Kidney (tissue), 14 donors: Measurements from ENCODE around the gene CXCL1. TPM values are rescaled to one million over a fixed set of nuclear protein-coding genes. Genes with fewer than 3 reads are reported as not detected.

Experiments used
- DNase-seq, 5 donors: peaks; one replicate each; pipeline ENCODE4 v3.0.0-alpha.2; 2013 to 2020
- FAIRE-seq: peaks from 2 replicates; lab custom pipeline; 2012; peaks lifted over from hg19 to GRCh38; lab: Jason Lieb, UNC
- H3K27ac ChIP-seq, 2 donors: one replicate each; pipeline ENCODE4 v1.7.0; 2013; ENCODE audit warnings: low read depth in 2 of 2, low read length in 2 of 2, inconsistent platforms in 1 of 2
- H3K27me3 ChIP-seq: one replicate; pipeline ENCODE4 v1.7.1; 2013; ENCODE audit warnings: low read length, inconsistent platforms; ENCODE audit not compliant: control insufficient read depth, insufficient read depth
- H3K36me3 ChIP-seq, 3 donors: one replicate each; pipeline versions ENCODE4 v1.7.0 to v1.7.1; 2013; ENCODE audit warnings: low read length in 3 of 3, control low read depth in 1 of 3, inconsistent platforms in 1 of 3; ENCODE audit not compliant: insufficient read depth in 3 of 3, control insufficient read depth in 2 of 3
- H3K4me1 ChIP-seq, 3 donors: one replicate each; pipeline versions ENCODE4 v1.7.0 to v1.7.1; 2013; ENCODE audit warnings: low read length in 3 of 3, inconsistent platforms in 1 of 3, low read depth in 1 of 3; ENCODE audit not compliant: control insufficient read depth in 2 of 3, insufficient read depth in 2 of 3
- H3K4me3 ChIP-seq, 3 donors: one replicate each; pipeline versions ENCODE4 v1.7.0 to v1.8.1; 2013; ENCODE audit warnings: low read length in 3 of 3, control low read depth in 1 of 3, inconsistent platforms in 1 of 3
- H3K9ac ChIP-seq, 3 donors: one replicate each; pipeline versions ENCODE4 v1.7.0 to v1.7.1; 2013; ENCODE audit warnings: low read length in 3 of 3, control low read depth in 1 of 3, inconsistent platforms in 1 of 3
- H3K9me3 ChIP-seq, 3 donors: one replicate each; pipeline versions ENCODE4 v1.7.0 to v1.7.1; 2013; ENCODE audit warnings: low read length in 3 of 3, control low read depth in 1 of 3, inconsistent platforms in 1 of 3; ENCODE audit not compliant: control insufficient read depth in 2 of 3, insufficient read depth in 1 of 3
- CTCF ChIP-seq: IDR thresholded peaks from 3 replicates; pipeline ENCODE4 v1.5.1; 2012; ENCODE audit warnings: mild to moderate bottlenecking, moderate library complexity, borderline replicate concordance; ENCODE audit not compliant: insufficient read depth; ENCODE audit errors: extremely low read depth
- intact Hi-C: fragments of 100-400 bp; cut with DNase I; formaldehyde crosslinking; loops from one replicate; pipeline ENCODE4 v1.11.1; 2022
- polyA plus RNA-seq: library from polyadenylated mRNA; stranded (reverse); fragments of 350-450 nt; fragmentation: Illumina TruSeq; extraction: RNeasy Lipid Tissue Mini Kit (QIAGEN cat#74804); gene quantifications from one replicate; pipeline ENCODE4 v1.2.3, GENCODE V29; 2014; ENCODE audit warnings: low read depth, low replicate concordance; ENCODE audit not compliant: insufficient read depth
- total RNA-seq: library from RNA; stranded (reverse); fragmentation: NEBNext Ultra II Directional; extraction: Animal tissue kit (Norgen Biotek cat#: 25700); gene quantifications from one replicate; pipeline ENCODE4 v1.2.1, GENCODE V29; 2021
- donor health status: control.
- donor health status: control.
- donor health status: control.
- donor health status: control.
- donor health status: control.
- donor health status: DM: yes; HTN: yes; CAD: no.
- donor health status: Normal renal cell carcinoma (clear cell type).

Gene CXCL1
- total and polyA plus RNA-seq, 2 donors from 2014 or later: 6.4 to 29.7 TPM

DNA sequence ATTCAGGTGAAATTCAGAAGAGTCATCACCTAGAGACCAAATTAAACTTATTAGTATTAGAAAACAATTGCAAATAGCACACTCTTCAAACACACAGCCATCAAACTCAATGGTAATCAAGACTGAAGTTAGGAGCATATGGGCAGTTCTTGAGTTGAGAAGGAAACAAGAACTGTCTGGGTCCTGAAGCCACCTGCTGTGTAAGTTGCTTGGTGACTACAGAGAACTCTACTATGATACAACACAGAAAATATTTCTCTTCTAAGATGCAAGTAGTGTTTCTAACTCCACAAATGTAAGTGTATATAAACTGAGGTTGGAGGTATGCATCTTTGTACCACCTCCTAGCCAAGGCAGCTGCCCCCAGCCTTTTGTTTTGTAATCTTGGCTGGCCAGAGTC, 16.4 kb upstream of the CXCL1 start:
- FAIRE-seq: no peak
- Histone ChIP-seq H3K9me3 (peaks cover 0 to 6% (median 0%) of the 10 kb centered on the region in 3 donors), H3K27me3 (no peaks in the 10 kb centered on the region), H3K36me3 (no peaks in the 10 kb centered on the region), H3K4me1 (peaks cover 0 to 5% (median 0%) of the 10 kb centered on the region in 3 donors), H3K4me3 (peak overlapping the region in 1 of 3 donors; percentile 27), H3K9ac (no peak overlapping the region), H3K27ac (no peak overlapping the region)
- no peak for TF ChIP-seq CTCF
- intact Hi-C loops: no loop called here
- DNase-seq: no peak

DNA sequence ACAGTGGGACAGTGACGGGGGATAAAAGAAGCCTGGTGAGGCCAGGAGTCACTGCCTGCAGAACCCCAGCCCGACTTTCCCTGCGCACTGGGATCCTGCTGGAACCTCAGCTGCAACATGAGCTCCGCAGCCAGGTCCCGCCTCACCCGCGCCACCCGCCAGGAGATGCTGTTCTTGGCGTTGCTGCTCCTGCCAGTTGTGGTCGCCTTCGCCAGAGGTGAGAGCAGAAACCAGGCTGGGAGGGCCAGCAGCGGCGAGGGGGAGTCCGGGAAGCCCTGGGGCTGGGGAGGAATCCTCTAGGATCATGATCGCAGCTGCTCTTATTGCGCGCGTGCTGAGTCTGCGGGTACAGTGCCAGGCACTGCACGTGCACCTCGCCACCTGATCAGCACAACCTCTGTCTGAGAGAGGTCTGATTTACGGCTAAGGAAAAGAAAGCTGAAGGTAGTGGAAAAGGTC, 15.9 kb upstream of the CXCL1 start, which contains the start of gene PF4V1:
Gene PF4V1 (plus strand): TSS at position 51 of the 459 bp plus-strand sequence. CDS start 67 bp downstream, at position 118.
- Histone ChIP-seq H3K4me1 (peaks cover 0 to 5% (median 0%) of the 10 kb centered on the region in 3 donors), H3K4me3 (peak within 1 kb of the TSS in 1 of 3 donors; percentile 27), H3K9me3 (peaks cover 0 to 6% (median 0%) of the 10 kb centered on the region in 3 donors), H3K27me3 (no peaks in the 10 kb centered on the region), H3K27ac (no peak within 1 kb of the TSS), H3K9ac (no peak within 1 kb of the TSS), H3K36me3 (no peaks in the 10 kb centered on the region)
- peak; percentile 23 for TF ChIP-seq CTCF
- FAIRE-seq: no peak
- intact Hi-C loops: no loop called here
- DNase-seq: peak; percentile 58 to 84 (median 65)

GRCh38 chr4:73853718-73854473, 15.3 kb upstream of the CXCL1 start:
- intact Hi-C loops: no loop called here

More at GRCh38 chr4:73853718-73854473, 15.3 kb upstream of the CXCL1 start:
- H3K36me3 ChIP-seq: no peaks in the 10 kb centered on the region
- FAIRE-seq (no peak), DNase-seq (peak in 1 of 5 donors; percentile 21)
- H3K4me1 ChIP-seq: peaks cover 0 to 5% (median 0%) of the 10 kb centered on the region in 3 donors
- H3K27me3 ChIP-seq: no peaks in the 10 kb centered on the region
- no peak for TF ChIP-seq CTCF
- no peak overlapping the region for H3K27ac ChIP-seq
- peak overlapping the region in 1 of 3 donors; percentile 27 for H3K4me3 ChIP-seq
- H3K9ac ChIP-seq: no peak overlapping the region
- peaks cover 0 to 6% (median 0%) of the 10 kb centered on the region in 3 donors for H3K9me3 ChIP-seq
